ENCODE measurements around the gene SLC17A9.

- TF ChIP-seq EZH2 (IDR thresholded peaks at IDR 0.05; ENCODE audit: insufficient read depth, low read length) (no peak), CTCF (IDR thresholded peaks at IDR 0.05; ENCODE audit: insufficient read depth, low read depth, low read length) (no peak)
These were observed 35.6 kb upstream of the SLC17A9 start for GRCh38 chr20:62916703-62917476.
